T-helper 17 cell (primary cell): Measurements from ENCODE around the gene TNFRSF25. TPM values are rescaled to one million over a fixed set of nuclear protein-coding genes. Genes with fewer than 3 reads are reported as not detected.
"Not testable (repeated sequence)": the region's sequence is repeated elsewhere in the genome, so short reads cannot be mapped to it uniquely, and the experiment has no call there.

Experiments used
- ATAC-seq: fragments of 150-1000 bp; cut with Tn5 transposase; 2 replicates; pipeline ENCODE4 v1.10.0; 2021; ENCODE audit warnings: mild to moderate bottlenecking, moderate library complexity
- DNase-seq, 3 donors: peaks; one replicate each; pipeline versions ENCODE4 v3.0.0 to v3.0.0-alpha.2; 2020 to 2021
- H3K9me3 ChIP-seq: one replicate; pipeline ENCODE4 v1.7.0; 2013; ENCODE audit warnings: low read length, mild to moderate bottlenecking; ENCODE audit not compliant: control insufficient read depth, poor library complexity, severe bottlenecking
- H3K27ac Mint-ChIP-seq: one replicate; pipeline ENCODE4 v1.8.0; 2022; ENCODE audit warnings: mild to moderate bottlenecking, moderate library complexity, mixed read lengths
- H3K27me3 Mint-ChIP-seq: one replicate; pipeline ENCODE4 v1.8.0; 2022; ENCODE audit warnings: mixed read lengths
- H3K36me3 Mint-ChIP-seq: one replicate; pipeline ENCODE4 v1.8.0; 2022; ENCODE audit warnings: low read depth, mixed read lengths
- H3K4me1 Mint-ChIP-seq: one replicate; pipeline ENCODE4 v1.8.0; 2022; ENCODE audit warnings: mild to moderate bottlenecking, mixed read lengths
- H3K4me3 Mint-ChIP-seq: one replicate; pipeline ENCODE4 v1.8.0; 2022; ENCODE audit warnings: mild to moderate bottlenecking, moderate library complexity, mixed read lengths
- total RNA-seq, 4 donors: library from RNA in 2 of 4; stranded (reverse) in 2 of 4; gene quantifications; one replicate each; pipeline ENCODE4 v1.2.3 and lab custom pipeline; 2022 to 2026

Gene TNFRSF25
- total RNA-seq, 2 donors from 2014 or later, result 393 to 433 TPM

GRCh38 chr1:6454856-6455751 is 10.9 kb downstream of the TNFRSF25 start:
- DNase-seq (peak; percentile 45 to 51 (median 47)), ATAC-seq (peak; percentile 58)
- H3K9me3 ChIP-seq, result no peaks in the 10 kb centered on the region
- Mint-ChIP-seq H3K4me3 (peak overlapping the region; percentile 67), H3K36me3 (peaks cover 2% of the 10 kb centered on the region), H3K4me1 (peaks cover 29% of the 10 kb centered on the region), H3K27ac (no peak overlapping the region), H3K27me3 (peaks cover 9% of the 10 kb centered on the region)

GRCh38 chr1:6453895-6454855 is 11.8 kb downstream of the TNFRSF25 start:
- not testable (repeated sequence) for H3K9me3 ChIP-seq, DNase-seq, H3K27ac Mint-ChIP-seq, H3K36me3 Mint-ChIP-seq
- peak; percentile 13 for ATAC-seq
- Mint-ChIP-seq H3K27me3 (peaks cover 15% of the 10 kb centered on the region), H3K4me3 (peak overlapping the region; percentile 83), H3K4me1 (peaks cover 29% of the 10 kb centered on the region)

DNA sequence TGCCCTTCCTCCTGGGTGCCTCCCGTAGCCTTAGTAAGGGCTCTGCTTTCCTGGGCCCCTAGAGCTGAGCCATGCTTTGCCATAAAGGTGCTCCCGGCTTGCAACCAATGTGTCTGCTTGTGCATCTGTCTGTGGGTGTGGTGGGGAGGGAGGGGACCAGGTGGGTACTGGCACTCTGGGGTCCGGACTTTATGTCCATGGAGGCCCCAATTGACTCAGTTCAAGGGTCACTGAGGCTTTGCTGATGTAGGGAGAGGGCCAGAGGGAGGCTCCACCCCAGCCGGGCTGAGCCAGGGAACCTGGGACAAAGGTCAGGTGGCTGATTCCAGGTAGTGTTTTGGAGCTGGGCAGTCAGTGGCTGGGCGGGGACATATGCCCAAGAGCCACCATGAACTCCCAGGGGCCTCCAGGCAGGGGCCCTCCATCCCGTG is 15.0 kb downstream of the TNFRSF25 start:
- Mint-ChIP-seq H3K4me1 (peaks cover 28% of the 10 kb centered on the region), H3K27me3 (peaks cover 16% of the 10 kb centered on the region), H3K27ac (peak overlapping the region; percentile 24), H3K4me3 (peak overlapping the region; percentile 33), H3K36me3 (peaks cover 5% of the 10 kb centered on the region)
- ATAC-seq (no peak), DNase-seq (no peak)
- H3K9me3 ChIP-seq, result no peaks in the 10 kb centered on the region

DNA sequence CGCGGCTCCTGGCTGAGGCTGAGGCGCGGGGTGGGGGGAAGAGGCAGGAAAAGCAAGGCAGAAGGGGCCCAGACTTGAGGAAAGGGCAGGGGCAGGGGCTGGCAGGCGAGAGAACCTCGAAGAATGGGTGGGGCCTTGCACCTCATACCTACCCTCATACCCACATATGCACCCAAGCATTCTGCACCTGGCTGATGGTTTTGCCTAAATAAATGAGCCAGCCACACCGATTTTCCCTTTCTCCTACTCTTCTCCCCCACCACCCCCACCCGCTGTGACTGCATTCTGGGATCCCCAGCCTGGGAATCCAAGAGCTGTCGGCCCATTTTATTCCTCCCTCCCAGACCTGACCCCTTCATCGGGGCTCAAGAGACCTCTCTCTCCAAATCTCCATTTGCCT is 15.5 kb downstream of the TNFRSF25 start:
- H3K4me1 Mint-ChIP-seq, result peaks cover 30% of the 10 kb centered on the region
- not testable (repeated sequence) for H3K27ac Mint-ChIP-seq, H3K36me3 Mint-ChIP-seq, H3K4me3 Mint-ChIP-seq, DNase-seq, H3K9me3 ChIP-seq, ATAC-seq
- H3K27me3 Mint-ChIP-seq, result peaks cover 16% of the 10 kb centered on the region

DNA sequence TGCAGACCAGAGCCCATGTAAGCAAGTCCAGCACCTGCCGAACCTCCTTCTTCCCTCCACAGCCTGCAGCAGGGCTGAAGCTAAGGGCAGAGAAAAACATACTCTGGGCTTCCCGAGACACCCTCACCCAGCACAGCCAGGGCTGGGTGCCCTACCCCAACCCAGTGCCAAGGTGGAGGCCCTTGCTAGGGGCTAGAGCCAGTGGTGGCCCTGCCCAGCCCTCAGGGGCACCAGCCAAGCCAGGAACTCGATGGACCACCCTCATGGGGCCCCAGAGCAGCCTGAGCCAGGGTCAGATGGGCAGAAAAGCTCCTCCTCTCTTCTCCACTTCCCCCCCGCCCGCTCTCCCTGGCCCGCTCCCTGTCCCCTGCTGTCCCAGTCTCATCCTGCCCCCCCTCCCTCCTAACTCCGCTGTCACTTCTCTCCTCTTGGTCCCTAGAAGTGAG is 15.9 kb downstream of the TNFRSF25 start:
- H3K27me3 Mint-ChIP-seq, result peaks cover 18% of the 10 kb centered on the region
- DNase-seq (no peak), ATAC-seq (no peak)
- H3K36me3 Mint-ChIP-seq, result peaks cover 5% of the 10 kb centered on the region
- H3K4me3 Mint-ChIP-seq, result no peak overlapping the region
- H3K9me3 ChIP-seq, result no peaks in the 10 kb centered on the region
- peaks cover 32% of the 10 kb centered on the region for H3K4me1 Mint-ChIP-seq
- H3K27ac Mint-ChIP-seq, result peak overlapping the region; percentile 87

DNA sequence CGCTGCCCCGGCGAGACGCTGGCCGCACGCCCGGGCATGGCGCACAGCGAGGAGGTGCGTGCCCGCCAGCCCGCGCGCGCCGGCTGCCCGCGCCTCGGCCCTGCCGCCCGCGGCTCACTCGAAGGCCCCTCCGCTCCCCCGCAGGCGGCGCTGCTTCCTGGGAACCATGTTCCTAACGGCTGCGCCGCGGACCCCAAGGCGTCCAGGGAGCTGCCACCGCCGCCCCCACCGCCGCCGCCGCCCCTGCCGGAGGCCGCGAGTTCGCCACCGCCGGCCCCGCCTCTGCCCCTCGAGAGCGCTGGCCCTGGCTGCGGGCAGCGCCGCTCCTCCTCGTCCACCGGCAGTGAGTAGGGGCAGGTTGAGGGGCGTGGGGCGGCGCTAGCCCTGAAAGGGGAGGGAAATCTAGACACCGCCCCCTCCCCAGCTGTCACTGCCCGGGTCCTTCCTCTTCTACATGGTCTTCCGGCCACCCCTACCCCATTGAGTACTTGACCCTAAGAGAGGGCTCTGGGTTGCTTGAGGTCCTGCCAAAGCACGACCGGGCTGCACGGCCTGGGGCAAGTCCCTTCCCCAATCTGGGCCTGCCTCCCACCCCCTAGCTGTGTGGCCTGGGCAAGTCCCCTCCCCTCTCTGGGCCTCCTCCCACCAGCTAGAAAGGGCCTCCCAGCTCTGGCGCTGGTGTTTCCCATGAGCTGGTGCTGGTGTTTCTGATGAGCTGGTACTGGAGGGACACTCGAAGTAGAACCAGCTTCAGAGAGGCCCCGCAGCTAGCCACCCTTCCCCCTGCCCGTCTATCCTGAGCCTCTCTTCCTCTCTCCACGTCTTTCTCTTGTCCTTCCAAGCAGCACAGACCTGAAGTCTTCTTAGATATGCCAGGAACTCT is 17.0 kb downstream of the TNFRSF25 start:
- peak in 2 of 3 donors; percentile 43 to 50 for DNase-seq
- Mint-ChIP-seq H3K36me3 (peaks cover 8% of the 10 kb centered on the region), H3K4me1 (peaks cover 34% of the 10 kb centered on the region), H3K27ac (peak overlapping the region; percentile 87), H3K27me3 (peaks cover 23% of the 10 kb centered on the region), H3K4me3 (peak overlapping the region; percentile 86)
- no peaks in the 10 kb centered on the region for H3K9me3 ChIP-seq
- peak; percentile 74 for ATAC-seq

GRCh38 chr1:6447818-6448748 is 17.9 kb downstream of the TNFRSF25 start:
- H3K4me3 Mint-ChIP-seq, result peak overlapping the region; percentile 84
- H3K9me3 ChIP-seq, result no peaks in the 10 kb centered on the region
- peak; percentile 48 to 60 (median 54) for DNase-seq
- H3K36me3 Mint-ChIP-seq, result peaks cover 6% of the 10 kb centered on the region
- ATAC-seq, result peak; percentile 67
- peak overlapping the region; percentile 21 for H3K27ac Mint-ChIP-seq
- H3K4me1 Mint-ChIP-seq, result peaks cover 28% of the 10 kb centered on the region
- peaks cover 18% of the 10 kb centered on the region for H3K27me3 Mint-ChIP-seq

DNA sequence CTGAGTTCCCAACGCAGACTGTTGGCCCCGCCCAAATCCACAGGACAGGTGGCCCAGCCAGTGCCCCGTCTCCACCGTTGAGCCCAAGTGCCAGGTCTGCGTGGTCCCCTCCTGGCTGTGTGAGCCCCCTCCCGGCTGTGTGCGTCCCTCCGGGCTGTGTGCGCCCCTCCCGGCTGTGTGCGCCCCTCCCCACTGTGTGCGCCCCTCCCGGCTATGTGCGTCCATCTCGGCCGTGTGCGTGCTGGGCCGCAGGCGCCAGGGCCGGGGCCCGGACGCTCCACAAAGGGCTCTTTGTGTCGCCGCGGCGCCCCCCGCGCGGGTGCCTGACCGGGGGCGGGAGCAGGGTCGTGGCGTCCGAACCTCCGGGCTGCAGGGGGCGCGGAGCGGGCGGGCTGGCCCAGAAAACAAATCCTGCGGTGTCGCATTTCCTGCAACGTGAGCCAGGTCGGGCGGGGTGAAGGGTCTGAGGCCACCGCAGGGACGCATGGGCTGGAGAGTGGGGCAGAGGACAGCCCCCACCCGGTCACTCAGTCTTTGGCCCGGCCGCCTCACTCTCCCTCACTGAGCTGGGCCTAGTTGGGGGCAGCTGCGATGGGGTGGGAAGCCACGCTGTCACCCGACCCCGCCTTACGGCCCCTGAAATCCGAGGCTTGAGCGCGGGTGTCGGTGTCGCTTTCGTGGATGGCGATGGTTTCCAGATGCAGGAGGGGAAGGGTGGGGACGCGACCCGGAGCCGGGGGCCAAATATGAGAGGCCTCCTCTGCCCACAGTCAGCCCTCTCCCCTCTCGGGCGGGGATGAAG is 18.8 kb downstream of the TNFRSF25 start:
- Mint-ChIP-seq H3K27ac (peak overlapping the region; percentile 21), H3K27me3 (peaks cover 15% of the 10 kb centered on the region), H3K4me3 (peak overlapping the region; percentile 84), H3K36me3 (peaks cover 6% of the 10 kb centered on the region), H3K4me1 (peaks cover 28% of the 10 kb centered on the region)
- no peak for DNase-seq
- ATAC-seq, result no peak
- H3K9me3 ChIP-seq, result no peaks in the 10 kb centered on the region

- Mint-ChIP-seq H3K4me1 (peaks cover 28% of the 10 kb centered on the region), H3K4me3 (peak overlapping the region; percentile 84), H3K36me3 (peaks cover 6% of the 10 kb centered on the region), H3K27ac (no peak overlapping the region), H3K27me3 (peaks cover 15% of the 10 kb centered on the region)
- no peak for DNase-seq
- ATAC-seq, result no peak
- no peaks in the 10 kb centered on the region for H3K9me3 ChIP-seq
Observed at GRCh38 chr1:6446665-6447015, 19.3 kb downstream of the TNFRSF25 start.

GRCh38 chr1:6445929-6446328 is 20.0 kb downstream of the TNFRSF25 start:
- H3K27me3 Mint-ChIP-seq, result peaks cover 15% of the 10 kb centered on the region

More at GRCh38 chr1:6445929-6446328, 20.0 kb downstream of the TNFRSF25 start:
- not testable (repeated sequence) for H3K36me3 Mint-ChIP-seq, ATAC-seq, H3K27ac Mint-ChIP-seq, H3K9me3 ChIP-seq, DNase-seq
- H3K4me1 Mint-ChIP-seq, result peaks cover 28% of the 10 kb centered on the region
- H3K4me3 Mint-ChIP-seq, result peak overlapping the region; percentile 83
